Measurements from ENCODE around the gene FAM20A.

FAM20A gene

DNA sequence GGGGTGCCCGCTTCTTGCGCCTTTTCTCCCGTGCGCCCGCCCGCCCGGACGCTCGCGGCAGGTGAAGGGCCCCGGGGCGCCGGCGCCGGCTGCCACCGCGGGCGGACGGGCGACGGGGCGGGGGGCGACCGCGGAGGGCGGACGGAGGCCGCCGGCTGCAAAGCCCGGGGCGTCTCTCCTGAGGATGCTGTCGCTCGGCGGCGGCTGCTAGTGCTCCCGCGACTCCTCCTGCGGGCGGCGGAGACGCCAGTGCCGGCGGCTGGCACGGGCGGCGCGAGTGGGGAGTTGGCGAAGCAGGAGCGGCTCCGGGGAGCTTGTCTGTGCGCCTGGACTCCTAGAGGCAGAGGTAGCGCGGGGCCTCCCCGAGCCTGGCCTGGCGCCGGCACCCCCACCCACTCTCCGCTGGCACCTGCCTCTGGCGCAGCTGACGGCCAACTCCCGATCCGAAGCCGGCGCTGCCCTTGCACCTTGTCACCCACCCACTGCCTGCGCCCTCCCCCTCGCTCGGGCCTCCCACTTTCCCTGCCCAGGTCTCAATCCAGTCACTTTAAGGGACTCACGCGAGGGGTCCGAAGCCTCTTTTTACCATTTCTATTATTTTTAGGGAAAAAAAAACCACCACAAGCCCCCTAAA lies at the start of gene FAM20A:
Gene FAM20A, minus strand, starts transcription at position 437 of the 634 bp plus-strand sequence. CDS start 701 bp downstream, outside the sequence.
- H3K4me1 Mint-ChIP-seq (ENCODE audit: low read depth): peaks cover 4% of the 10 kb centered on the region
- H3K36me3 Mint-ChIP-seq (ENCODE audit: low read depth): peaks cover 2% of the 10 kb centered on the region
- peak within 1 kb of the TSS; percentile 18 for H3K4me3 Mint-ChIP-seq
- H3K27me3 Mint-ChIP-seq (ENCODE audit: low read depth): peaks cover 77% of the 10 kb centered on the region
- H3K27ac Mint-ChIP-seq: no peak within 1 kb of the TSS
- no peaks in the 10 kb centered on the region for H3K9me3 Mint-ChIP-seq

GRCh38 chr17:68649324-68649723 lies 48.2 kb upstream of the FAM20A start:
- H3K27ac Mint-ChIP-seq: no peak overlapping the region
- no peaks in the 10 kb centered on the region for H3K36me3 Mint-ChIP-seq (ENCODE audit: low read depth)
- H3K4me3 Mint-ChIP-seq: no peak overlapping the region
- no peaks in the 10 kb centered on the region for H3K4me1 Mint-ChIP-seq (ENCODE audit: low read depth)
- H3K27me3 Mint-ChIP-seq (ENCODE audit: low read depth): peaks cover 12% of the 10 kb centered on the region
- H3K9me3 Mint-ChIP-seq: no peaks in the 10 kb centered on the region

- no peaks in the 10 kb centered on the region for H3K4me1 Mint-ChIP-seq (ENCODE audit: low read depth)
- no peak overlapping the region for H3K27ac Mint-ChIP-seq
- H3K4me3 Mint-ChIP-seq: no peak overlapping the region
- H3K36me3 Mint-ChIP-seq (ENCODE audit: low read depth): no peaks in the 10 kb centered on the region
- H3K27me3 Mint-ChIP-seq (ENCODE audit: low read depth): peaks cover 9% of the 10 kb centered on the region
- no peaks in the 10 kb centered on the region for H3K9me3 Mint-ChIP-seq
Measured at GRCh38 chr17:68646626-68647526, 45.7 kb upstream of the FAM20A start.

DNA sequence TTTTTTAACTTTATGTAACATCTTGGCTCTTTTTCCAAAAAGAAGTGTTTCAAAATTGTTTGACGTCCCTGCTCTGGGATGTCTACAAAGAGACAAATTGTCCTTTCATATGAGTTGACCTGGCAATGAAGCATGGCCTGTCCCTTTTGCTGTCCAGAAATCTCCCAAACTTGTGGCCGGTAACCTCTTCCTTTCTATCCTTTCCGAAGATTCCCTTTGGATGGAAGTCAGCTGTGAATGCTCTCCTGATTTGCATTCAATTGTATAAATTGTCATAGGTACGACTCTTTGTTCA lies 40.9 kb upstream of the FAM20A start:
- no peaks in the 10 kb centered on the region for H3K36me3 Mint-ChIP-seq (ENCODE audit: low read depth)
- H3K4me3 Mint-ChIP-seq: no peak overlapping the region
- H3K4me1 Mint-ChIP-seq (ENCODE audit: low read depth): no peaks in the 10 kb centered on the region
- no peaks in the 10 kb centered on the region for H3K9me3 Mint-ChIP-seq
- no peak overlapping the region for H3K27ac Mint-ChIP-seq
- peaks cover 6% of the 10 kb centered on the region for H3K27me3 Mint-ChIP-seq (ENCODE audit: low read depth)

DNA sequence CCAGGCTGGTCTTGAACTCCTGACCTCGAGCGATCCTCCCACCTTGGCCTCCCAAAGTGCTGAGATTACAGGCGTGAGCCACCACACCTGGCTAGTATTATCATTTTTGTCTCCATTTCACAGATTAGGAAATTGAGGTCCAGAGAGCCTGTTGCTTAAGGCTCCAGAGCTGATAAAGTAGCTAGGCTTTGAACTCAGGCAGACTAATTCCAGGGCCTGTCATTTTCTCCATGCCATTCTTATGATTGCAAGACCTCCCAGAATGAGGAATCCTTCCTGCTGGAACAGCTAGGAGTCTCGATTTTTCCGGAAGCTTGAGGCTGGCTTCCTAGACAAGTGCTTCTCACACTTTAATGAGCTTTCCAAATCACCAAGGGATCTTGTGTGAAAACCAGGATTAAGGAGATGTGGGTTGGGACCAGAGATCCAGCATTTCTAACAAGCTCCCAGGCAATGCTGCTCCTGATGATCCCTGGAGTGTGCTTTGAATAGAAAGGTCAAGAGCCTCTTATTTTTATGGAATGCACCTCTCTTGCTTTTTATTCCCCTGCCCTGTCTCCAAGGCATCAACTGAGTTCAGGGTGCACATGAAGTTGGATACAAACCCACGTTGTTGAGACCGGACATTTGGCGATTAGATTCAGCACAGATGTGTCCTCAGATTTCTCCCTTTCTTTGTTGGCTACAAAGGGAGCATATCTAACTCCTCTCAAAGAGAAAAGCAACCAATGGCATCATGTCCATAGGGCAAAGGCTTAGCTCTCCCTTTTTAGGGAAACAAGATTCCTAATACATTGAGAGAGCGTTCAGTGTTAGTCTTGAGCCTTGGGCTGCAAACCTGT lies 40.3 kb upstream of the FAM20A start:
- no peaks in the 10 kb centered on the region for H3K36me3 Mint-ChIP-seq (ENCODE audit: low read depth)
- H3K27me3 Mint-ChIP-seq (ENCODE audit: low read depth): peaks cover 6% of the 10 kb centered on the region
- no peaks in the 10 kb centered on the region for H3K4me1 Mint-ChIP-seq (ENCODE audit: low read depth)
- H3K9me3 Mint-ChIP-seq: no peaks in the 10 kb centered on the region
- no peak overlapping the region for H3K4me3 Mint-ChIP-seq
- no peak overlapping the region for H3K27ac Mint-ChIP-seq

DNA sequence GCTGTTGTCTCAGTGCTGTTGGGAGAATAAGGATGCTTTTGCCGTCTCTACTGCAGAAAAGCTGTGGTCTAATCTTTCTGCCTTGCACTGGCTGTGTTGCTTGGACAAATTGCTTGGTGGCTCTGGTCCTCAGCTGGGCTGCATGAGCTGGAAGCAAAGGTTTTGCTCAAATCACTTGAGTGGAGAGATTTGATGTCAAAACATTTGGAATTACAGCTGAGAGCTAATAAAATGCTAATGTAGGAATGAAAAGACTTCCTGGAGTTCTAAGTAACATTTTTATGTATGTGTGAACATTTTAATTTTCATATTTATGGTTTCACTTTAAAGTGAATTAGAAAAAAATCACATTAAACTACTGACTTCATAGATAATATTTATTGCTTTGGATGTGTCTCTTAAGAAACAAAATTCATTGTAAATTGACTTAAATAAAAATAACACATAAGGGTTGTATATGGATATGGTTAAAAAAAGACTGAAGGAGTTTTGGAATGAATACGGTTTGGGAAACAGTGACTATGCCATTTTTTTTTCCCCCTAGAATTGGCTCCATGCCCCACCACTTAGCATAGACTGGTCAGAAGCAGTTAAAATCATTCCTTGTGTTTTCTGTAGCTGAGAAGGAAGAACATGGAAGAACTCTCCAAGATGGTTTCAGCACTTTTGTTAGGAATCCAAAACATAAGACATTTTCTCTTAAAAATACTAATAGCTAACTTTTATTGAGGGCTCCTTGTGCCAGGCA lies 39.2 kb upstream of the FAM20A start:
- Mint-ChIP-seq H3K36me3 (ENCODE audit: low read depth) (no peaks in the 10 kb centered on the region), H3K27me3 (ENCODE audit: low read depth) (peaks cover 8% of the 10 kb centered on the region), H3K27ac (no peak overlapping the region), H3K9me3 (no peaks in the 10 kb centered on the region), H3K4me1 (ENCODE audit: low read depth) (no peaks in the 10 kb centered on the region), H3K4me3 (no peak overlapping the region)

DNA sequence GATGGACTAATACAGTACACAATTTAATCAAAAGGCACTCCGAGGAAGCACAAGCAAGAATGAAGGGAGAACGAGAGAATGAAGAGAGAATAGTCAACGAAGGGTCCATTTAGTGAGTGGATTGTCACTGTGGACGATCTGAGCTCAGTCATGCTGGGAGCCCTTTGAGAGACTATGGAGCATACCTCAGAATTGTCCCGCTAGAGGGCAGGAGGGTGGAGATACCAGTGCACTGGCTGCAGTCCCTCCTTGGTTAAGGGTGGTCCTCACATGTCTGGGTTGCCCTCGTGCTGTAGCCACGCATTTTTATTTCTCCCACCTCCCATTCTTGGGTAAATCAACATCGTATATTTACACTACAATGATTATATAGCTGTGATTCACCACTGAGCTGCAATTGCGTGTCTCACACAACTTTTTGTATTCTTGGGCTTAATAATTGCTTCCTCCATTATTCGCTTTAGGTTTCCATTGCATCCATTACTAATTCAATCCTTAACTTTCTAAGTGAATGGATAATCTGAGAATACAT lies 33.2 kb upstream of the FAM20A start:
- H3K36me3 Mint-ChIP-seq (ENCODE audit: low read depth): no peaks in the 10 kb centered on the region
- H3K27ac Mint-ChIP-seq: no peak overlapping the region
- H3K4me3 Mint-ChIP-seq: no peak overlapping the region
- no peaks in the 10 kb centered on the region for H3K4me1 Mint-ChIP-seq (ENCODE audit: low read depth)
- no peaks in the 10 kb centered on the region for H3K9me3 Mint-ChIP-seq
- H3K27me3 Mint-ChIP-seq (ENCODE audit: low read depth): peaks cover 4% of the 10 kb centered on the region

GRCh38 chr17:68628576-68628957 lies 27.4 kb upstream of the FAM20A start:
- Mint-ChIP-seq H3K36me3 (ENCODE audit: low read depth) (no peaks in the 10 kb centered on the region), H3K27me3 (ENCODE audit: low read depth) (peaks cover 9% of the 10 kb centered on the region), H3K4me1 (ENCODE audit: low read depth) (no peaks in the 10 kb centered on the region), H3K4me3 (no peak overlapping the region), H3K9me3 (no peaks in the 10 kb centered on the region), H3K27ac (no peak overlapping the region)

DNA sequence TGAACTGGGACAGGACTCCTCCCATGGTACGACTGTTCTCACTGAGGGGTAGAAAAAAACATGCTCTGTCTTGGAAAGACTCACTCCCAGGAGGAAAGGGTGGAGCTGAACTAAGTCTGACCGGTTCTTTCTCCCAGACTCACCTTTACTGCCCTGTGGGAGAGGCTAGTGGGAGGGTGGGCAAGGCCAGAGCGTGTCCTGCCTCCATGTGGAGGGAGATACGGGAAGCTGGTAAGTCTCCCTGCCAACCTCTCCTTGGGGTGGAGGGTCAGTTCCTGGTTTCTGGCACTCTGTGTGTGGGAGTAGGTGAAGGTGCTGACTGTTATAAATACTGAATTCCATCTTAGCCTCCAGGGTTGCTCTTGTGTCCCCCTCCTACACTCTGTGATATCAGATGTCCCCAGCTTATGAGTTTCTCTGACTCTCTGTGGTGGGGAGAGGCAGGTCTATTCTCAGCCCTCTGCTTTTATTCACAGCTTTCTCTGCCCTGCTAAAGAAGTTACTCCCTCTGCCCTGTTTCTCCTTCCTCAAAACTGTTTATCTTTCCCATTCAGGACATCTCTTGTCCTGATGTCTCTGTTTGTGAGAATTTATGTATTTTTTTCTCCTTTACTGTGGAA lies 26.9 kb upstream of the FAM20A start:
- Mint-ChIP-seq H3K9me3 (no peaks in the 10 kb centered on the region), H3K36me3 (ENCODE audit: low read depth) (no peaks in the 10 kb centered on the region), H3K4me1 (ENCODE audit: low read depth) (no peaks in the 10 kb centered on the region), H3K27ac (no peak overlapping the region), H3K27me3 (ENCODE audit: low read depth) (peaks cover 9% of the 10 kb centered on the region), H3K4me3 (no peak overlapping the region)

DNA sequence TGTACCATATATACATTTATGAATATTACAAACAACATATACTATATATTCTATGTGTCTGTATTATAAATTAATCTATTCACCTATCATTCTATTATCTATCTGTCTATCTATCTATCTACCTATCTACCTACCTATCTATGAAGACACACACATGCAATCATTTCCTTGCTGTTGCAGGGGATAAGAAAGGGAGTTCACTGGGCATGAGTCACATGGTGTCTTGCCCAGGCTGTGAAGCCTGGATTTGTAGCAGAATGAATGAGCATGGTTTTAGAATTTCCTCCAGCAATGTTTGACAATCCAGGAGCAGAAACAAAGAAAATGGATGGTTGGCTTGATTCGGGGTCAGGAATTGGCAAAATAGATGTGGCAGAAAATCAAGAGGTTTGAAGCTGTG lies 23.2 kb upstream of the FAM20A start:
- Mint-ChIP-seq H3K4me3 (no peak overlapping the region), H3K27me3 (ENCODE audit: low read depth) (peaks cover 24% of the 10 kb centered on the region), H3K9me3 (no peaks in the 10 kb centered on the region), H3K27ac (no peak overlapping the region), H3K36me3 (ENCODE audit: low read depth) (no peaks in the 10 kb centered on the region), H3K4me1 (ENCODE audit: low read depth) (no peaks in the 10 kb centered on the region)

- H3K4me1 Mint-ChIP-seq (ENCODE audit: low read depth): no peaks in the 10 kb centered on the region
- H3K4me3 Mint-ChIP-seq: no peak overlapping the region
- no peaks in the 10 kb centered on the region for H3K9me3 Mint-ChIP-seq
- no peaks in the 10 kb centered on the region for H3K36me3 Mint-ChIP-seq (ENCODE audit: low read depth)
- no peak overlapping the region for H3K27ac Mint-ChIP-seq
- peaks cover 28% of the 10 kb centered on the region for H3K27me3 Mint-ChIP-seq (ENCODE audit: low read depth)
Measured at GRCh38 chr17:68623811-68624210, 22.6 kb upstream of the FAM20A start.

DNA sequence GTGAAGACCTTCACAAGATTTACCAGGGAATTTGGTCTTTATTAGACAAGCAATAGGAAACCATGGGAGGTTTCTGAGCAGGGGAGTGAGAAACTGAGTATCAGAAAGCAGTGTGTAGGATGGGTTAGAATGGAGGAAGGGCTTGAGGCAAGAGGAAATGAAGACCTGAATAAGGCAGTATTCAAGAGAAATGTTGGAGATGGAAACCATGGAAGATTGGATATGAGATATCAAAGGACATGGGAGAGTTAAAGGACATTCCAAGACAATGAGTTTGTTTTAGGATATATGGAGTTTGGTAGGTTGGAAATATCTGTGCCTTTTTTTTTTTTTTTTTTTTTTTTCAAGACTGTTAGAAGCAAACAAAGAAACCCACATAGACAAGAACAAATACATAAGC lies 21.3 kb upstream of the FAM20A start:
- no peaks in the 10 kb centered on the region for H3K9me3 Mint-ChIP-seq
- H3K27ac Mint-ChIP-seq: no peak overlapping the region
- peaks cover 32% of the 10 kb centered on the region for H3K27me3 Mint-ChIP-seq (ENCODE audit: low read depth)
- H3K4me1 Mint-ChIP-seq (ENCODE audit: low read depth): no peaks in the 10 kb centered on the region
- no peak overlapping the region for H3K4me3 Mint-ChIP-seq
- H3K36me3 Mint-ChIP-seq (ENCODE audit: low read depth): no peaks in the 10 kb centered on the region

DNA sequence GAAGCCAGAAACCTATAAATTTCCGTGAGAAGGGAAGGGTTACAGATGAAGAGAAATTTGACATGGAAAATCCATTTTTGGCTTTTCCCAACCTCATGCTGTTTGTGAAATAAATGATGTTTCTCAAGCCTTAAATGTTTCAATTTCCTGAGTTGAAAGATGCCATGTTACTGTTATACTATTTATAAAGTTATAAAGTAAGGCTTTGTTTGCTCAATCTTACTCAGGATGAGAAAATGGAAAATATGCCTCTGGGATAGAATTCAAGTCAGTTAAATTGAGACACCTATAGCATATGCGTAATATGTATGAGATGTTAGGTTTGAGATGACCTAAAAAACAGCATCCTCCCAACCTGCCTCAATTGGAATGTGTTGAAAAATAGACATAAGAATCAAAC lies 19.9 kb upstream of the FAM20A start:
- H3K4me1 Mint-ChIP-seq (ENCODE audit: low read depth): no peaks in the 10 kb centered on the region

GRCh38 chr17:68616334-68616733 lies 15.2 kb upstream of the FAM20A start:
- no peaks in the 10 kb centered on the region for H3K36me3 Mint-ChIP-seq (ENCODE audit: low read depth)
- no peak overlapping the region for H3K27ac Mint-ChIP-seq
- H3K4me3 Mint-ChIP-seq: no peak overlapping the region
- H3K27me3 Mint-ChIP-seq (ENCODE audit: low read depth): peaks cover 37% of the 10 kb centered on the region
- no peaks in the 10 kb centered on the region for H3K9me3 Mint-ChIP-seq
- no peaks in the 10 kb centered on the region for H3K4me1 Mint-ChIP-seq (ENCODE audit: low read depth)

More for the DNA sequence above, 19.9 kb upstream of the FAM20A start:
- Mint-ChIP-seq H3K9me3 (no peaks in the 10 kb centered on the region), H3K4me3 (no peak overlapping the region), H3K36me3 (ENCODE audit: low read depth) (no peaks in the 10 kb centered on the region), H3K27ac (no peak overlapping the region), H3K27me3 (ENCODE audit: low read depth) (peaks cover 26% of the 10 kb centered on the region)

Data from T-helper 1 cell treated with Interleukin-12 subunit alpha and Interleukin-12 subunit beta and Interleukin-4 antibody, amounts not matched to agents 30 μg/mL and 1 μg/mL, for 36 hours (primary cell).